Motor neuron (in vitro differentiated cells): ENCODE data around the gene HOXD10. TPM values are rescaled to one million over a fixed set of nuclear protein-coding genes. Genes with fewer than 3 reads are reported as not detected.
A peak's percentile ranks its signal among the peaks of the same experiment; 100 is the strongest.

Experiments
- ATAC-seq, 8 experiments: fragments of 200-7000 bp; cut with Tn5 transposase; replicated peaks in 6 of 8; 2 replicates each; pipeline ENCODE4 v1.8.0; 2021; ENCODE audit warnings: mild to moderate bottlenecking in 8 of 8, moderate library complexity in 8 of 8
- H3K27ac ChIP-seq, 2 donors: fragments of 250-450 bp; sonication (Bioruptor Pico); 2 replicates each; pipeline ENCODE4 v1.9.0; 2021; ENCODE audit warnings: antibody characterized with exemption in 2 of 2, mild to moderate bottlenecking in 2 of 2, moderate library complexity in 1 of 2
- H3K4me1 ChIP-seq, 2 donors: fragments of 250-450 bp; sonication (Bioruptor Pico); replicated peaks in 1 of 2; 2 replicates each; pipeline ENCODE4 v1.6.1; 2021; ENCODE audit warnings: antibody characterized with exemption in 2 of 2, mild to moderate bottlenecking in 2 of 2, moderate library complexity in 1 of 2
- H3K4me3 ChIP-seq, 5 donors: fragments of 250-450 bp; sonication (Bioruptor Pico); 2 replicates each; pipeline ENCODE4 v1.9.0; 2021; ENCODE audit warnings: antibody characterized with exemption in 5 of 5, mild to moderate bottlenecking in 5 of 5, moderate library complexity in 4 of 5
- WGBS, 10 experiments: fragments of 450-650 bp; shearing (Covaris generic); methylation state at CpG; one replicate each; pipeline ENCODE4 v1.0.0; 2022; 5-methylcytosine and 5-hydroxymethylcytosine counted together
- in situ Hi-C, 9 experiments: fragments of 400-800 bp; cut with MboI; loops; one replicate each; pipeline ENCODE4 v1.15.0; 2021; ENCODE audit warnings: low sequenced_read_pairs in 9 of 9, low pct_unique_long_range_greater_than_20kb in 2 of 9; ENCODE audit not compliant: unreplicated experiment in 9 of 9
- total RNA-seq, 8 experiments: library from RNA; unstranded; fragments of 300-600 nt; gene quantifications; 2 replicates each; pipeline versions ENCODE4 v1.2.3 to v1.2.4, GENCODE V29; 2022

Gene HOXD10
- total RNA-seq, 8 experiments from 2014 or later = 0.11 to 22.3 (median 0.61) TPM; not detected in 2

GRCh38 chr2:176117823-176118371 lies 1.3 kb downstream of the HOXD10 start:
- Histone ChIP-seq H3K27ac (no peak overlapping the region), H3K4me3 (no peak overlapping the region), H3K4me1 (no peaks in the 10 kb centered on the region)
- in situ Hi-C loops = loop anchor here in 3 of 9 experiments (25.0 kb wide), 3 partner anchors 694 to 1644 kb away; no protein-coding TSS in a partner anchor
- no peak for ATAC-seq
- 12 to 100% (median 27%) methylated on average over 1 to 7 of the region's 11 CpGs; no CpG with 5 or more reads in 5 of the 10 experiments for WGBS, 10 experiments

GRCh38 chr2:176118601-176119339 lies 2.2 kb downstream of the HOXD10 start:
- WGBS, 10 experiments = 7 to 63% (median 25%) methylated on average over 3 to 23 of the region's 24 CpGs
- H3K4me3 ChIP-seq = no peak overlapping the region
- peaks cover 0 to 5% of the 10 kb centered on the region in 2 donors for H3K4me1 ChIP-seq
- H3K27ac ChIP-seq = no peak overlapping the region
- ATAC-seq = no peak
- in situ Hi-C loops = loop anchor here in 3 of 9 experiments (25.0 kb wide), 3 partner anchors 694 to 1644 kb away; no protein-coding TSS in a partner anchor

GRCh38 chr2:176120364-176121189 lies 4.0 kb downstream of the HOXD10 start:
- 7 to 100% (median 55%) methylated on average over 1 to 12 of the region's 13 CpGs for WGBS, 10 experiments
- in situ Hi-C loops = loop anchor here in 8 of 9 experiments (10.0 to 25.0 kb wide), 7 partner anchors 514 to 1642 kb away; no protein-coding TSS in a partner anchor
- H3K4me1 ChIP-seq = peaks cover 2 to 8% of the 10 kb centered on the region in 2 donors
- no peak overlapping the region for H3K27ac ChIP-seq
- H3K4me3 ChIP-seq = no peak overlapping the region
- no peak for ATAC-seq

GRCh38 chr2:176121190-176122051 lies 4.8 kb downstream of the HOXD10 start:
- WGBS, 10 experiments = 0 to 95% (median 20%) methylated on average over 2 to 25 of the region's 53 CpGs; no CpG with 5 or more reads in 1 of the 10 experiments
- in situ Hi-C loops = loop anchor here in 8 of 9 experiments (10.0 to 25.0 kb wide), 7 partner anchors 513 to 1641 kb away; no protein-coding TSS in a partner anchor
- Histone ChIP-seq H3K4me3 (peak overlapping the region; percentile 52 to 93 (median 76)), H3K4me1 (peaks cover 2 to 8% of the 10 kb centered on the region in 2 donors), H3K27ac (no peak overlapping the region)
- no peak for ATAC-seq

GRCh38 chr2:176122052-176122682 lies 5.6 kb downstream of the HOXD10 start:
- peak overlapping the region; percentile 52 to 93 (median 76) for H3K4me3 ChIP-seq
- peaks cover 6 to 9% of the 10 kb centered on the region in 2 donors for H3K4me1 ChIP-seq
- in situ Hi-C loops = loop anchor here in 8 of 9 experiments (10.0 to 25.0 kb wide), 7 partner anchors 513 to 1640 kb away; no protein-coding TSS in a partner anchor
- peak overlapping the region in 1 of 2 donors; percentile 22 for H3K27ac ChIP-seq
- WGBS, 10 experiments = 0 to 57% (median 1%) methylated on average over 3 to 30 of the region's 47 CpGs; no CpG with 5 or more reads in 6 of the 10 experiments
- peak; percentile 25 to 68 (median 62) for ATAC-seq

GRCh38 chr2:176122683-176123410 lies 6.3 kb downstream of the HOXD10 start, which contains the start of gene HOXD9:
HOXD9 (plus strand) TSS chr2:176122719; CDS start chr2:176122769, 50 bp downstream.
- in situ Hi-C loops = loop anchor here in 8 of 9 experiments (10.0 to 25.0 kb wide), 7 partner anchors 512 to 1639 kb away; no protein-coding TSS in a partner anchor
- peak; percentile 62 to 92 (median 88) for ATAC-seq
- Histone ChIP-seq H3K4me1 (peaks cover 13 to 15% of the 10 kb centered on the region in 2 donors), H3K27ac (peak within 1 kb of the TSS in 1 of 2 donors; percentile 22), H3K4me3 (peak within 1 kb of the TSS; percentile 52 to 93 (median 76))
- WGBS, 10 experiments = 0% methylated on average over 5 to 9 of the region's 84 CpGs; no CpG with 5 or more reads in 8 of the 10 experiments

- no peak overlapping the region for H3K27ac ChIP-seq
- WGBS, 10 experiments = 0 to 92% (median 39%) methylated on average over 3 to 18 of the region's 40 CpGs; no CpG with 5 or more reads in 2 of the 10 experiments
- H3K4me1 ChIP-seq = peaks cover 16 to 21% of the 10 kb centered on the region in 2 donors
- in situ Hi-C loops = loop anchor here in 8 of 9 experiments (10.0 to 25.0 kb wide), 7 partner anchors 511 to 1639 kb away; no protein-coding TSS in a partner anchor
- H3K4me3 ChIP-seq = peak overlapping the region; percentile 52 to 93 (median 76)
- ATAC-seq = peak in 1 of 8 experiments; percentile 10
Observed at GRCh38 chr2:176123411-176124109, 7.0 kb downstream of the HOXD10 start.

- Histone ChIP-seq H3K4me3 (peak overlapping the region; percentile 52 to 93 (median 76)), H3K4me1 (peaks cover 16 to 21% of the 10 kb centered on the region in 2 donors), H3K27ac (no peak overlapping the region)
- in situ Hi-C loops = loop anchor here in 8 of 9 experiments (10.0 to 25.0 kb wide), 7 partner anchors 510 to 1638 kb away; no protein-coding TSS in a partner anchor
- no peak for ATAC-seq
- WGBS, 10 experiments = 20 to 100% (median 68%) methylated on average over 3 to 15 of the region's 34 CpGs; no CpG with 5 or more reads in 2 of the 10 experiments
Observed at GRCh38 chr2:176124110-176124946, 7.8 kb downstream of the HOXD10 start.

GRCh38 chr2:176124947-176125771 lies 8.6 kb downstream of the HOXD10 start:
- WGBS, 10 experiments = 61 to 100% (median 91%) methylated on average over 2 to 4 of the region's 9 CpGs; no CpG with 5 or more reads in 6 of the 10 experiments
- in situ Hi-C loops = loop anchor here (5.0 to 25.0 kb wide), 14 partner anchors 337 to 1637 kb away; no protein-coding TSS in a partner anchor
- Histone ChIP-seq H3K27ac (no peak overlapping the region), H3K4me3 (peak overlapping the region in 1 of 5 donors; percentile 93), H3K4me1 (peaks cover 16 to 21% of the 10 kb centered on the region in 2 donors)
- no peak for ATAC-seq
